ENCODE measurements around the gene ZXDC. TPM values are rescaled to one million over a fixed set of nuclear protein-coding genes. Genes with fewer than 3 reads are reported as not detected.

Gene ZXDC
- total RNA-seq, 1 donor from 2014 or later, result 25.4 TPM

DNA sequence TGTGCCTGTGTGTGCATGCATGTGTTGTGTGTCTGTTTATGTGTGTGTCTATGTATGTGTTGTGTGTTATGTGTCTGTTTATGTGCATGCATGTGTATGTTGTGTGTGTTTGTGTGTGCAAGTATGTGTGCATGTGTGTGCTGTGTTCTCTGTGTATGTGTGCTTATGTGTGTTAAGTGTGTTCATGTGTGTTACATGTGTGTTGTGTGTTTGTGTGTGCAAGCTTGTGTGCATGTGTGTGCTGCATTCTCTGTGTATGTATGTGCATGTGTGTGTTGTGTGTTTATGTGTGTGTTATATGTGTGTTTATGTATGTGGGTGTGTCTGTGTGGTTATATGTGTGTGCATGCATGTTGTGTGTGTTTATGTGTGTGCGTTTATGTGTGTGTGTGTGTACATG is 27.0 kb upstream of the ZXDC start:
- no peak overlapping the region for H3K4me3 Mint-ChIP-seq (ENCODE audit: unreplicated experiment)
- no peaks in the 10 kb centered on the region for H3K9me3 Mint-ChIP-seq (ENCODE audit: unreplicated experiment)
- H3K4me1 Mint-ChIP-seq (ENCODE audit: unreplicated experiment), result no peaks in the 10 kb centered on the region

DNA sequence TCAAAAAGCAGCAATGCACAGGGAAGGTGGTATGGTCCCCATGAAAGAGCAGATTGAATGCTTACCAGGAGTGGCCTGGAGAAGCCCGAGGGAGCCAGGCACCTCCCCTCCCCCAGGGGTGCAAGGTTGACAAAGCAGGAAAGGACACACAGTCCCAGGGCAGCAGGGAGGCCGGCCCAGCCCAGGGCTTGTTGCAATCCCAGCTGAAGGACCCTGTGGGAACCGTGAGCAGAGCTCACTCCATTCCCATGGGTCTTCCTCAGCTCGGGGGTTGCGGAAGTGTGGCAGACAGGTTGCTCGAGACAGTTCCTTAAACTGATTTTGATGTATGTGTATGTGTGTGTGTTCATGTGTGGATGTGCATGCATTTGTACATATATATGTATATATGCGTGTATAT is 26.0 kb upstream of the ZXDC start:
- no peaks in the 10 kb centered on the region for H3K36me3 Mint-ChIP-seq (ENCODE audit: low read depth, unreplicated experiment)
- TF ChIP-seq, protein P1, sequence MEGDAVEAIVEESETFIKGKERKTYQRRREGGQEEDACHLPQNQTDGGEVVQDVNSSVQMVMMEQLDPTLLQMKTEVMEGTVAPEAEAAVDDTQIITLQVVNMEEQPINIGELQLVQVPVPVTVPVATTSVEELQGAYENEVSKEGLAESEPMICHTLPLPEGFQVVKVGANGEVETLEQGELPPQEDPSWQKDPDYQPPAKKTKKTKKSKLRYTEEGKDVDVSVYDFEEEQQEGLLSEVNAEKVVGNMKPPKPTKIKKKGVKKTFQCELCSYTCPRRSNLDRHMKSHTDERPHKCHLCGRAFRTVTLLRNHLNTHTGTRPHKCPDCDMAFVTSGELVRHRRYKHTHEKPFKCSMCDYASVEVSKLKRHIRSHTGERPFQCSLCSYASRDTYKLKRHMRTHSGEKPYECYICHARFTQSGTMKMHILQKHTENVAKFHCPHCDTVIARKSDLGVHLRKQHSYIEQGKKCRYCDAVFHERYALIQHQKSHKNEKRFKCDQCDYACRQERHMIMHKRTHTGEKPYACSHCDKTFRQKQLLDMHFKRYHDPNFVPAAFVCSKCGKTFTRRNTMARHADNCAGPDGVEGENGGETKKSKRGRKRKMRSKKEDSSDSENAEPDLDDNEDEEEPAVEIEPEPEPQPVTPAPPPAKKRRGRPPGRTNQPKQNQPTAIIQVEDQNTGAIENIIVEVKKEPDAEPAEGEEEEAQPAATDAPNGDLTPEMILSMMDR (IDR thresholded peaks at IDR 0.05; ENCODE audit: unreplicated experiment), result no peak
- DNase-seq (ENCODE audit: low spot score), result no peak

More for the DNA sequence above, 27.0 kb upstream of the ZXDC start:
- H3K36me3 Mint-ChIP-seq (ENCODE audit: low read depth, unreplicated experiment), result no peaks in the 10 kb centered on the region
- no peak overlapping the region for H3K27ac Mint-ChIP-seq (ENCODE audit: unreplicated experiment)
- TF ChIP-seq, protein P1 (IDR thresholded peaks at IDR 0.05; ENCODE audit: unreplicated experiment), result no peak
- no peak for DNase-seq (ENCODE audit: low spot score)
- peaks cover 7% of the 10 kb centered on the region for H3K27me3 Mint-ChIP-seq (ENCODE audit: unreplicated experiment)

DNA sequence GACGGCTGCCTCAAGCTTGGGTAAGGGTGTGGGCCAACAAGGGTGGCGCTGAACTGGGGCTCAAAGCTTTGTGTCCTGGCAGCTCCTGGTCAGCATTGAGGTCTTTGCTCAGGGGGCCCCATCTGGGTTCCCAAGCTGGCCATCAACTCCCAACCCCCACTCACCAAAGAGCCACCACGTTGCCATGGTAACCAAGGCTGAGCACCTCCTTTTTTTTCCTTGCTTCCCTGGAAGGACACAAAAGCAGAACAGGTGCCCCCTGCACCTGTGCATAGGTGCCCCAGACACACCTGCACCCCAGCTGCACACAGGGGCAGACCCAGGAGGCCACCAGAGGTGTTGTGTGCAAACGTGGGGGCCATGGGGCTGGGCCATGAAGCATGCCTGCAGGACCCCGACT is 25.4 kb upstream of the ZXDC start:
- Mint-ChIP-seq H3K36me3 (ENCODE audit: low read depth, unreplicated experiment) (no peaks in the 10 kb centered on the region), H3K27ac (ENCODE audit: unreplicated experiment) (no peak overlapping the region), H3K9me3 (ENCODE audit: unreplicated experiment) (no peaks in the 10 kb centered on the region), H3K27me3 (ENCODE audit: unreplicated experiment) (peaks cover 7% of the 10 kb centered on the region), H3K4me3 (ENCODE audit: unreplicated experiment) (no peak overlapping the region), H3K4me1 (ENCODE audit: unreplicated experiment) (no peaks in the 10 kb centered on the region)
- TF ChIP-seq, protein P1 (IDR thresholded peaks at IDR 0.05; ENCODE audit: unreplicated experiment), result no peak
- no peak for DNase-seq (ENCODE audit: low spot score)

More for the DNA sequence above, 26.0 kb upstream of the ZXDC start:
- H3K27me3 Mint-ChIP-seq (ENCODE audit: unreplicated experiment), result peaks cover 7% of the 10 kb centered on the region
- peak overlapping the region; percentile 20 for H3K27ac Mint-ChIP-seq (ENCODE audit: unreplicated experiment)
- no peaks in the 10 kb centered on the region for H3K9me3 Mint-ChIP-seq (ENCODE audit: unreplicated experiment)
- H3K4me1 Mint-ChIP-seq (ENCODE audit: unreplicated experiment), result no peaks in the 10 kb centered on the region
- H3K4me3 Mint-ChIP-seq (ENCODE audit: unreplicated experiment), result no peak overlapping the region

DNA sequence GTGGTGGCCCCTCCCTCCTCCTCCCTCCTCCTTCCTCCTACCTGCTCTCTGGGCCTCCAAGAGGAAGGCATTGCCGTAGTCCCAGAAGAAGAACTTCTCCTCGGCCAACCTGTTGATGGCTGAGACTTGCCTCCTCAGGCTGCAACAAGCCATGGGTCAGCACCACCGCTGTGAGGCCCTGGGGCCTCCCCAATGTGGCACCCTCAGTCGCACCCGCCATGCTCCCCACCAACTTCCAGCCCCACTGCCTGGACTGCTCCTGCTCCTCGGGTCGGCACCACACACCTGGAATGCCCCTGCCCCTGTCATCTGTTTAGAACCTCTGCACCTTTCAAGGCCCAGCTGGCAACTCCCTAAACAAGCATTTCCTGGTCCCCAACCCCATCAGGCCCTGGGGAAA is 24.3 kb upstream of the ZXDC start:
- no peak for DNase-seq (ENCODE audit: low spot score)
- H3K4me1 Mint-ChIP-seq (ENCODE audit: unreplicated experiment), result no peaks in the 10 kb centered on the region
- H3K27me3 Mint-ChIP-seq (ENCODE audit: unreplicated experiment), result peaks cover 10% of the 10 kb centered on the region
- no peaks in the 10 kb centered on the region for H3K9me3 Mint-ChIP-seq (ENCODE audit: unreplicated experiment)
- H3K27ac Mint-ChIP-seq (ENCODE audit: unreplicated experiment), result no peak overlapping the region
- no peak overlapping the region for H3K4me3 Mint-ChIP-seq (ENCODE audit: unreplicated experiment)
- TF ChIP-seq, protein P1 (IDR thresholded peaks at IDR 0.05; ENCODE audit: unreplicated experiment), result no peak
- no peaks in the 10 kb centered on the region for H3K36me3 Mint-ChIP-seq (ENCODE audit: low read depth, unreplicated experiment)

DNA sequence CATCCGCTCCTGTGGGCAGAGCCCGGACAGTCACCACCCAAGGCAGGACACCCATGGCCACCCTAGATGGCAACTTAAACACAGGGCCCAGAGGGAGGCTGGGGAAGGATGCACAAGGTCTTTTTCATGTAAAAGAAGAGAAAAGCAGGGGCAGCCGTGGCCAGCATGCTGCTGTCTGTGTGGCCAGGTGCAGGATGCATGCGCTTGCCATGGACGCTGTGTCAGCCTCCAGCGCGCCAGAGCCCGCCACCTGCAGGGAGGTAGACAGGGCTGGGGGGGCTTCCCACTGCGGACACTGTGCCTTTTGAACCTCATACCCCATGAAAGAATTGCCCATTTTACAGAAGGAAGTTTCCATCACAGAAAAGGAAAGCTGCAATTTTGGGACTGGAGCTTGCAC is 23.7 kb upstream of the ZXDC start:
- no peaks in the 10 kb centered on the region for H3K4me1 Mint-ChIP-seq (ENCODE audit: unreplicated experiment)
- no peak for DNase-seq (ENCODE audit: low spot score)
- H3K4me3 Mint-ChIP-seq (ENCODE audit: unreplicated experiment), result no peak overlapping the region
- H3K9me3 Mint-ChIP-seq (ENCODE audit: unreplicated experiment), result no peaks in the 10 kb centered on the region
- TF ChIP-seq, protein P1 (IDR thresholded peaks at IDR 0.05; ENCODE audit: unreplicated experiment), result no peak
- H3K36me3 Mint-ChIP-seq (ENCODE audit: low read depth, unreplicated experiment), result no peaks in the 10 kb centered on the region
- H3K27me3 Mint-ChIP-seq (ENCODE audit: unreplicated experiment), result peaks cover 10% of the 10 kb centered on the region
- H3K27ac Mint-ChIP-seq (ENCODE audit: unreplicated experiment), result no peak overlapping the region
